Brain microvascular endothelial cell (primary cell): ENCODE measurements around the gene SHROOM1.

ENCODE experiments used
- DNase-seq: peaks from one replicate; pipeline ENCODE4 v3.0.0-alpha.2; 2020
- H3K27ac ChIP-seq: fragments of 250-450 bp; sonication (Bioruptor Pico); 2 replicates; pipeline ENCODE4 v1.5.1; 2020; ENCODE audit warnings: mild to moderate bottlenecking, moderate library complexity
- H3K27me3 ChIP-seq: fragments of 250-450 bp; sonication (Bioruptor Pico); replicated peaks from 2 replicates; pipeline ENCODE4 v1.5.1; 2020; ENCODE audit warnings: mild to moderate bottlenecking
- H3K36me3 ChIP-seq: fragments of 250-450 bp; sonication (Bioruptor Pico); replicated peaks from 2 replicates; pipeline ENCODE4 v1.5.1; 2020; ENCODE audit warnings: mild to moderate bottlenecking
- H3K4me3 ChIP-seq: 2 replicates; pipeline ENCODE4 v1.5.1; 2011; ENCODE audit warnings: low read depth, mild to moderate bottlenecking, control low read depth, low read length, moderate library complexity
- CTCF ChIP-seq: IDR thresholded peaks from 2 replicates; pipeline ENCODE4 v1.5.1; 2011; ENCODE audit warnings: low read depth, mild to moderate bottlenecking, moderate library complexity, low read length, control low read depth, inconsistent platforms; ENCODE audit errors: missing control alignments
- in situ Hi-C: cut with HindIII; loops from 2 replicates; pipeline ENCODE4 v1.10.0; 2017; ENCODE audit warnings: low sequenced_read_pairs, low pct_ligation_motif_present

The SHROOM1 gene

DNA sequence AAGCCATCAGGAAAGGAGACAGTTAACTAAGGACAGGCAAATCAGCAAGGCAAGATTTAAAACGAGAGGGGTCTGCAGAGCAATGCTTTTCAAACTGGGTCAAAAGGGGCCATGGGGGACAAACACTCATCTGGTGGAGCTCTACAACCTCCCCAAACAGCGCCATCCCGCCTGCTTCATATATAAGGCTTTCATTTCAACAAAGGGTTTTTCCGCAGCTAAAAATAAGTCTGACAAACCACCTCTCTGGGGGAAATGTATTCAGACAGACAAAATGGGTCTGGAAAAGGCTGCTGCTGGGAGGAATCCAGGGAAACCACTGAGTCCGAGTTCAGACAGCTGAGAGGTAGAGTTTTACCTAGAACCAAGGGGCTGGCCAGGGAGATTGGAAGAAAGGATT, 45.1 kb downstream of the SHROOM1 start:
- H3K27me3 ChIP-seq = no peaks in the 10 kb centered on the region
- in situ Hi-C loops = no loop called here
- TF ChIP-seq CTCF = no peak
- H3K4me3 ChIP-seq = no peak overlapping the region
- H3K36me3 ChIP-seq = no peaks in the 10 kb centered on the region
- H3K27ac ChIP-seq = no peak overlapping the region
- DNase-seq = peak; percentile 12

- H3K27ac ChIP-seq = no peak overlapping the region
- no peaks in the 10 kb centered on the region for H3K27me3 ChIP-seq
- H3K4me3 ChIP-seq = no peak overlapping the region
- peak; percentile 53 for DNase-seq
- in situ Hi-C loops = no loop called here
- no peak for TF ChIP-seq CTCF
- no peaks in the 10 kb centered on the region for H3K36me3 ChIP-seq
Measured at GRCh38 chr5:132782101-132782500, 48.3 kb downstream of the SHROOM1 start.

DNA sequence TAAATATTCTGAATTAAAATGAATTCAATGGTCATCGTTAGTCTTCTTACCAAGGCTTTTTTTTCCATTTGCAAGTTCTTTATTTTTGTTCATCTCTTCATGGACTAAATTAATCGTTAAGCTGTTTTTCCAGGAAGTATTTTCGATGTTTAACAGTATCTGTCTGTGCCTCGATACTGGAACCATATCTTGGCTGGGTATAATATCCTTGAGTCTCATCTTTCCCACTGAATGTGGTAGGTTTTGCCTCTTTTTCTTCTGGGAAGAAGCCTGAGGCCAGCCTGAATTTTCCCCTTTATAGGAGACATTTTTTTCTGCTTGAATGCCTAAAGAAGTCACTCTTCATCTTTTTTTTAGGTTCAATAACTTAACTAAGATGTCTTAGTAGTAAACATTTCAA, 49.4 kb downstream of the SHROOM1 start:
- H3K4me3 ChIP-seq = no peak overlapping the region
- no peak overlapping the region for H3K27ac ChIP-seq
- in situ Hi-C loops = no loop called here
- no peaks in the 10 kb centered on the region for H3K27me3 ChIP-seq
- DNase-seq = no peak
- no peak for TF ChIP-seq CTCF
- H3K36me3 ChIP-seq = no peaks in the 10 kb centered on the region

- Histone ChIP-seq H3K27ac (no peak overlapping the region), H3K27me3 (no peaks in the 10 kb centered on the region), H3K4me3 (no peak overlapping the region), H3K36me3 (no peaks in the 10 kb centered on the region)
- TF ChIP-seq CTCF = no peak
- in situ Hi-C loops = no loop called here
- no peak for DNase-seq
Measured at GRCh38 chr5:132780577-132780976, 49.9 kb downstream of the SHROOM1 start.

GRCh38 chr5:132779961-132780360, 50.5 kb downstream of the SHROOM1 start:
- no peak overlapping the region for H3K4me3 ChIP-seq
- no peak overlapping the region for H3K27ac ChIP-seq
- no peaks in the 10 kb centered on the region for H3K36me3 ChIP-seq
- TF ChIP-seq CTCF = no peak
- no peaks in the 10 kb centered on the region for H3K27me3 ChIP-seq
- in situ Hi-C loops = no loop called here
- no peak for DNase-seq

DNA sequence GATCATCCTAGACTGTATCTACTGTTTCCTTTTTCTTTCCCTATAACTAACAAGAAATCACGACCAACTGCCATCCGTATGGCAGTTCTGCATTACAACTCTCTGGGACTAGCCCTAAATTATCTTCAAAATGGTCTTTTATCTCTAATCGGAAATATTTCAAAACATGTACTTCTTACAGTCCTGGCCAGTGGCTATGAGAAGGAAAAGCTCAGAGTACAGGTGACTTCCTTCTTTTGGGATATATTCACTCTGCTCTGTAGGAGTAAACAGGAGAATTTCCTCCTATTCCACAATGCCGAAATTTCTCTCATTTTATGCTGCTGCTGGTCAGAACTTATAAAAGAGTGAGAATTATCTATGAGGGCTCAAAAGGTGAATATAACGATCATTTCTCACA, 51.6 kb downstream of the SHROOM1 start:
- no peak overlapping the region for H3K27ac ChIP-seq
- in situ Hi-C loops = no loop called here
- no peak for TF ChIP-seq CTCF
- DNase-seq = no peak
- no peaks in the 10 kb centered on the region for H3K36me3 ChIP-seq
- no peaks in the 10 kb centered on the region for H3K27me3 ChIP-seq
- no peak overlapping the region for H3K4me3 ChIP-seq
